IMR-90 (cell line): ENCODE data around the gene C3orf22. TPM values are rescaled to one million over a fixed set of nuclear protein-coding genes. Genes with fewer than 3 reads are reported as not detected.

Source experiments
- ATAC-seq: fragments of 200-7000 bp; cut with Tn5 transposase; 2 replicates; pipeline ENCODE4 v1.9.1; 2020; ENCODE audit warnings: low read depth, mild to moderate bottlenecking, moderate library complexity
- BruUV-seq: library from RNA; stranded (reverse); fragments of 400-500 nt; replicated peaks from 2 replicates; lab custom pipeline; 2021; lab: Mats Ljungman, UMichigan
- CTCF ChIA-PET: fragments of 300-600 bp; formaldehyde crosslinking; extraction: SDS; loops from one replicate; lab custom pipeline; 2021; ENCODE audit warnings: antibody characterized with exemption; lab: Yijun Ruan, JAX
- POLR2A ChIA-PET: fragments of 300-600 bp; sonication (Branson Sonifier 250); formaldehyde crosslinking; loops from one replicate; lab custom pipeline; 2022; ENCODE audit warnings: antibody characterized with exemption; ENCODE audit not compliant: unreplicated experiment; lab: Charles Lee
- DNase-seq: peaks from one replicate; pipeline ENCODE4 v3.0.0; 2013
- H2AFZ ChIP-seq: replicated peaks from 2 replicates; pipeline ENCODE3; 2013; ENCODE audit warnings: low read length, mild to moderate bottlenecking; ENCODE audit not compliant: poor library complexity
- H2AK5ac ChIP-seq: 2 replicates; pipeline ENCODE4 v1.6.1; 2013; ENCODE audit warnings: low read depth, low read length, inconsistent platforms
- H2AK9ac ChIP-seq: replicated peaks from 2 replicates; pipeline ENCODE3; 2013; ENCODE audit warnings: mild to moderate bottlenecking, low read depth, low read length, moderate library complexity; ENCODE audit not compliant: poor library complexity
- H2BK120ac ChIP-seq: 2 replicates; pipeline ENCODE4 v1.6.1; 2013; ENCODE audit warnings: low read depth, low read length, inconsistent platforms
- H2BK15ac ChIP-seq: 3 replicates; pipeline ENCODE4 v1.6.1; 2013; ENCODE audit warnings: low read depth, low read length, inconsistent platforms
- H2BK20ac ChIP-seq: 2 replicates; pipeline ENCODE4 v1.6.1; 2013; ENCODE audit warnings: low read depth, mild to moderate bottlenecking, inconsistent platforms, low read length, moderate library complexity
- H2BK5ac ChIP-seq: 2 replicates; pipeline ENCODE4 v1.6.1; 2013; ENCODE audit warnings: mild to moderate bottlenecking, low read depth, low read length, inconsistent platforms; ENCODE audit not compliant: poor library complexity, severe bottlenecking
- H3K14ac ChIP-seq: replicated peaks from 2 replicates; pipeline ENCODE4 v1.6.1; 2013; ENCODE audit warnings: low read depth, low read length, inconsistent platforms
- H3K18ac ChIP-seq: 2 replicates; pipeline ENCODE4 v1.6.1; 2013; ENCODE audit warnings: low read depth, low read length, control low read depth
- H3K23ac ChIP-seq: 2 replicates; pipeline ENCODE4 v1.6.1; 2013; ENCODE audit warnings: low read depth, low read length, inconsistent platforms
- H3K27ac ChIP-seq: 2 replicates; pipeline ENCODE4 v1.5.1; 2013; ENCODE audit warnings: mild to moderate bottlenecking, control low read depth, low read length; ENCODE audit not compliant: insufficient read depth
- H3K27me3 ChIP-seq: 2 replicates; pipeline ENCODE4 v1.6.1; 2013; ENCODE audit warnings: low read length; ENCODE audit not compliant: control insufficient read depth, insufficient read depth
- H3K36me3 ChIP-seq: 2 replicates; pipeline ENCODE4 v1.6.1; 2013; ENCODE audit warnings: low read length, mixed read lengths; ENCODE audit not compliant: control insufficient read depth, insufficient read depth
- H3K4ac ChIP-seq: 2 replicates; pipeline ENCODE4 v1.6.1; 2013; ENCODE audit warnings: low read depth, low read length, inconsistent platforms
- H3K4me1 ChIP-seq: 2 replicates; pipeline ENCODE4 v1.6.1; 2013; ENCODE audit warnings: low read length, mixed read lengths; ENCODE audit not compliant: control insufficient read depth, insufficient read depth
- H3K4me2 ChIP-seq: 2 replicates; pipeline ENCODE4 v1.6.1; 2013; ENCODE audit warnings: low read depth, mild to moderate bottlenecking, control low read depth, low read length, moderate library complexity
- H3K4me3 ChIP-seq: 2 replicates; pipeline ENCODE4 v1.5.1; 2013; ENCODE audit warnings: low read depth, mild to moderate bottlenecking, control low read depth, low read length, moderate library complexity; ENCODE audit not compliant: insufficient read depth
- H3K56ac ChIP-seq: 2 replicates; pipeline ENCODE4 v1.6.1; 2013; ENCODE audit warnings: low read length, inconsistent platforms; ENCODE audit not compliant: insufficient read depth; ENCODE audit errors: extremely low read depth
- H3K79me1 ChIP-seq, 2 experiments: 2 replicates each; pipeline ENCODE4 v1.6.1; 2013; ENCODE audit warnings: low read length in 2 of 2, inconsistent platforms in 1 of 2, low read depth in 1 of 2
- H3K9ac ChIP-seq: 2 replicates; pipeline ENCODE4 v1.6.1; 2013; ENCODE audit warnings: low read depth, low read length, control low read depth
- H3K9me1 ChIP-seq: 2 replicates; pipeline ENCODE4 v1.6.1; 2013; ENCODE audit warnings: low read length, inconsistent platforms; ENCODE audit not compliant: insufficient read depth
- H3K9me3 ChIP-seq: 2 replicates; pipeline ENCODE4 v1.6.1; 2013; ENCODE audit warnings: low read length; ENCODE audit not compliant: control insufficient read depth, insufficient read depth
- H4K20me1 ChIP-seq: 2 replicates; pipeline ENCODE4 v1.6.1; 2013; ENCODE audit warnings: low read length, inconsistent platforms; ENCODE audit not compliant: insufficient read depth
- H4K5ac ChIP-seq: 2 replicates; pipeline ENCODE4 v1.6.1; 2013; ENCODE audit warnings: mild to moderate bottlenecking, low read depth, low read length, control low read depth
- H4K8ac ChIP-seq, 2 experiments: 2 replicates each; pipeline ENCODE4 v1.6.1; 2013; ENCODE audit warnings: low read depth in 2 of 2, low read length in 2 of 2, control low read depth in 1 of 2, inconsistent platforms in 1 of 2
- H4K91ac ChIP-seq: 2 replicates; pipeline ENCODE4 v1.6.1; 2013; ENCODE audit warnings: low read depth, low read length, inconsistent platforms; ENCODE audit not compliant: insufficient read depth
- BHLHE40 ChIP-seq: fragments of 150-350 bp; IDR thresholded peaks from 2 replicates; pipeline ENCODE4 v1.6.1; 2016; ENCODE audit warnings: mild to moderate bottlenecking, low read depth, low read length
- CEBPB ChIP-seq: IDR thresholded peaks from 2 replicates; pipeline ENCODE4 v1.6.1; 2012; ENCODE audit warnings: low read depth, low read length, improper control_type of control experiment
- FOS ChIP-seq: fragments of 150-350 bp; IDR thresholded peaks from 2 replicates; pipeline ENCODE4 v1.6.1; 2016; ENCODE audit warnings: low read depth, low read length
- MAZ ChIP-seq: IDR thresholded peaks from 2 replicates; pipeline ENCODE4 v1.6.1; 2012; ENCODE audit warnings: low read depth, mild to moderate bottlenecking, low read length, improper control_type of control experiment, moderate library complexity, borderline replicate concordance
- NFE2L2 ChIP-seq: fragments of 150-350 bp; IDR thresholded peaks from 2 replicates; pipeline ENCODE4 v1.6.1; 2016; ENCODE audit warnings: low read depth, mild to moderate bottlenecking, low read length
- POLR2A ChIP-seq: IDR thresholded peaks from 2 replicates; pipeline ENCODE4 v1.6.1; 2012; ENCODE audit warnings: mild to moderate bottlenecking, low read depth, low read length
- RAD21 ChIP-seq: IDR thresholded peaks from 2 replicates; pipeline ENCODE4 v1.6.1; 2012; ENCODE audit warnings: low read length, improper control_type of control experiment
- RFX5 ChIP-seq: IDR thresholded peaks from 2 replicates; pipeline ENCODE4 v1.8.0; 2012; ENCODE audit warnings: low read depth, mild to moderate bottlenecking, low read length, moderate library complexity
- WGBS, 2 experiments: methylation state at CpG; one replicate each; pipeline versions ENCODE4 v1.1.5 to v1.1.7; 2013; ENCODE audit warnings: missing lambda C conversion rate in 2 of 2; ENCODE audit not compliant: insufficient read length in 1 of 2; ENCODE audit errors: extremely low coverage in 2 of 2; 5-methylcytosine and 5-hydroxymethylcytosine counted together
- dilution Hi-C: fragments of 300-500 bp; cut with HindIII; formaldehyde crosslinking; loops from one replicate; pipeline ENCODE4 v1.14.3; 2018; ENCODE audit warnings: low sequenced_read_pairs; ENCODE audit not compliant: unreplicated experiment
- in situ Hi-C: fragments of 300-500 bp; cut with MboI; formaldehyde crosslinking; loops from 3 replicates; pipeline ENCODE4 v1.14.3; 2019; ENCODE audit warnings: low sequenced_read_pairs, inconsistent platforms, mixed read lengths
- intact Hi-C: fragments of 100-400 bp; cut with micrococcal nuclease; formaldehyde crosslinking; loops from 2 replicates; pipeline ENCODE4 v1.10.0; 2022
- polyA plus RNA-seq, 3 experiments: library from polyadenylated mRNA; depleted of rRNA; stranded (reverse); fragments of >200 nt; gene quantifications; 2 replicates each; pipeline ENCODE4 v1.2.3, GENCODE V29; 2012; ENCODE audit warnings: low replicate concordance in 1 of 3
- total RNA-seq: library from RNA; depleted of rRNA; stranded (reverse); fragments of >200 nt; gene quantifications from 2 replicates; pipeline ENCODE4 v1.2.3, GENCODE V29; 2012
- TF ChIP-seq, protein P1 (sequence below): fragments of 150-350 bp; IDR thresholded peaks from 2 replicates; pipeline ENCODE4 v1.6.1; 2016; ENCODE audit warnings: low read depth, mild to moderate bottlenecking, low read length, moderate library complexity, borderline replicate concordance
- TF ChIP-seq, protein P2 (sequence below): conservative IDR thresholded peaks from 2 replicates; pipeline ENCODE4 v1.5.1; 2012; ENCODE audit warnings: mild to moderate bottlenecking, low read depth, low read length, improper control_type of control experiment

The C3orf22 gene
- total and polyA plus RNA-seq, 2 of the 4 experiments (the other 2 are of a cell fraction): not detected

DNA sequence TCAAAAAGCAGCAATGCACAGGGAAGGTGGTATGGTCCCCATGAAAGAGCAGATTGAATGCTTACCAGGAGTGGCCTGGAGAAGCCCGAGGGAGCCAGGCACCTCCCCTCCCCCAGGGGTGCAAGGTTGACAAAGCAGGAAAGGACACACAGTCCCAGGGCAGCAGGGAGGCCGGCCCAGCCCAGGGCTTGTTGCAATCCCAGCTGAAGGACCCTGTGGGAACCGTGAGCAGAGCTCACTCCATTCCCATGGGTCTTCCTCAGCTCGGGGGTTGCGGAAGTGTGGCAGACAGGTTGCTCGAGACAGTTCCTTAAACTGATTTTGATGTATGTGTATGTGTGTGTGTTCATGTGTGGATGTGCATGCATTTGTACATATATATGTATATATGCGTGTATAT lies 57.0 kb downstream of the C3orf22 start:
- Histone ChIP-seq H3K36me3 (no peaks in the 10 kb centered on the region), H3K79me1 (no peaks in the 10 kb centered on the region), H4K91ac (no peak overlapping the region), H3K4me2 (no peak overlapping the region), H4K5ac (no peak overlapping the region), H2BK5ac (no peak overlapping the region), H2AK5ac (no peak overlapping the region), H4K8ac (no peak overlapping the region), H3K4me3 (no peak overlapping the region), H3K27ac (no peak overlapping the region), H2BK15ac (no peak overlapping the region), H3K9ac (no peak overlapping the region), H3K56ac (no peak overlapping the region), H3K4me1 (no peaks in the 10 kb centered on the region), H4K20me1 (no peaks in the 10 kb centered on the region), H2BK120ac (no peak overlapping the region), H3K4ac (no peak overlapping the region), H2BK20ac (no peak overlapping the region), H3K9me3 (no peaks in the 10 kb centered on the region), H2AFZ (no peak overlapping the region), H3K23ac (no peak overlapping the region), H2AK9ac (no peak overlapping the region), H3K27me3 (peaks cover 16% of the 10 kb centered on the region; the same call in 1 of the 2 replicates), H3K9me1 (no peaks in the 10 kb centered on the region), H3K18ac (no peak overlapping the region), H3K14ac (no peak overlapping the region)
- no peak for ATAC-seq
- TF ChIP-seq, protein P1, sequence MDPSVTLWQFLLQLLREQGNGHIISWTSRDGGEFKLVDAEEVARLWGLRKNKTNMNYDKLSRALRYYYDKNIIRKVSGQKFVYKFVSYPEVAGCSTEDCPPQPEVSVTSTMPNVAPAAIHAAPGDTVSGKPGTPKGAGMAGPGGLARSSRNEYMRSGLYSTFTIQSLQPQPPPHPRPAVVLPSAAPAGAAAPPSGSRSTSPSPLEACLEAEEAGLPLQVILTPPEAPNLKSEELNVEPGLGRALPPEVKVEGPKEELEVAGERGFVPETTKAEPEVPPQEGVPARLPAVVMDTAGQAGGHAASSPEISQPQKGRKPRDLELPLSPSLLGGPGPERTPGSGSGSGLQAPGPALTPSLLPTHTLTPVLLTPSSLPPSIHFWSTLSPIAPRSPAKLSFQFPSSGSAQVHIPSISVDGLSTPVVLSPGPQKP: no peak
- no peak for TF ChIP-seq MAZ
- TF ChIP-seq CEBPB: no peak
- no peak for TF ChIP-seq POLR2A
- no peak for TF ChIP-seq BHLHE40
- no peak for TF ChIP-seq NFE2L2
- TF ChIP-seq, protein P2, sequence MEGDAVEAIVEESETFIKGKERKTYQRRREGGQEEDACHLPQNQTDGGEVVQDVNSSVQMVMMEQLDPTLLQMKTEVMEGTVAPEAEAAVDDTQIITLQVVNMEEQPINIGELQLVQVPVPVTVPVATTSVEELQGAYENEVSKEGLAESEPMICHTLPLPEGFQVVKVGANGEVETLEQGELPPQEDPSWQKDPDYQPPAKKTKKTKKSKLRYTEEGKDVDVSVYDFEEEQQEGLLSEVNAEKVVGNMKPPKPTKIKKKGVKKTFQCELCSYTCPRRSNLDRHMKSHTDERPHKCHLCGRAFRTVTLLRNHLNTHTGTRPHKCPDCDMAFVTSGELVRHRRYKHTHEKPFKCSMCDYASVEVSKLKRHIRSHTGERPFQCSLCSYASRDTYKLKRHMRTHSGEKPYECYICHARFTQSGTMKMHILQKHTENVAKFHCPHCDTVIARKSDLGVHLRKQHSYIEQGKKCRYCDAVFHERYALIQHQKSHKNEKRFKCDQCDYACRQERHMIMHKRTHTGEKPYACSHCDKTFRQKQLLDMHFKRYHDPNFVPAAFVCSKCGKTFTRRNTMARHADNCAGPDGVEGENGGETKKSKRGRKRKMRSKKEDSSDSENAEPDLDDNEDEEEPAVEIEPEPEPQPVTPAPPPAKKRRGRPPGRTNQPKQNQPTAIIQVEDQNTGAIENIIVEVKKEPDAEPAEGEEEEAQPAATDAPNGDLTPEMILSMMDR: no peak
- no peak for TF ChIP-seq RAD21
- TF ChIP-seq RFX5: no peak
- no peak for TF ChIP-seq FOS
- CTCF ChIA-PET: no interaction called here
- DNase-seq: no peak
- in situ Hi-C loops: no loop called here
- dilution Hi-C loops: no loop called here
- BruUV-seq: no TSS peak
- POLR2A ChIA-PET: no interaction called here
- WGBS, 2 experiments: 33% methylated on average over 3 of the region's 7 CpGs; no CpG with 5 or more reads in 1 of the 2 experiments
- intact Hi-C loops: no loop called here
